IPS-11a (cell line): ENCODE measurements around the gene OSBPL10.
"Not testable (repeated sequence)": the region's sequence is repeated elsewhere in the genome, so short reads cannot be mapped to it uniquely, and the experiment has no call there.

ENCODE experiments used
- H3K4me3 ChIP-seq: one replicate; pipeline ENCODE4 v1.5.1; 2013; ENCODE audit warnings: low read depth, low read length, control low read depth

The OSBPL10 gene

GRCh38 chr3:31993843-31994242, 12.8 kb upstream of the OSBPL10 start:
- no peak overlapping the region for H3K4me3 ChIP-seq

GRCh38 chr3:31992995-31993394, 11.9 kb upstream of the OSBPL10 start:
- H3K4me3 ChIP-seq, result not testable (repeated sequence)

GRCh38 chr3:31988271-31988670, 7.2 kb upstream of the OSBPL10 start:
- H3K4me3 ChIP-seq, result no peak overlapping the region

GRCh38 chr3:31985831-31986230, 4.8 kb upstream of the OSBPL10 start:
- no peak overlapping the region for H3K4me3 ChIP-seq

- H3K4me3 ChIP-seq, result no peak overlapping the region
Measured at GRCh38 chr3:31984321-31984720, 3.3 kb upstream of the OSBPL10 start.

- H3K4me3 ChIP-seq, result peak overlapping the region; percentile 83
Measured at GRCh38 chr3:31980530-31981205, 394 bp downstream of the OSBPL10 start.

GRCh38 chr3:31979001-31979697, 1.9 kb downstream of the OSBPL10 start:
- no peak overlapping the region for H3K4me3 ChIP-seq

- H3K4me3 ChIP-seq, result no peak overlapping the region
Measured at GRCh38 chr3:31978553-31978952, 2.5 kb downstream of the OSBPL10 start.

GRCh38 chr3:31977736-31978135, 3.3 kb downstream of the OSBPL10 start:
- no peak overlapping the region for H3K4me3 ChIP-seq

- H3K4me3 ChIP-seq, result no peak overlapping the region
Measured at GRCh38 chr3:31976302-31976701, 4.8 kb downstream of the OSBPL10 start.

- no peak overlapping the region for H3K4me3 ChIP-seq
Measured at GRCh38 chr3:31974964-31975363, 6.1 kb downstream of the OSBPL10 start.

GRCh38 chr3:31974471-31974870, 6.6 kb downstream of the OSBPL10 start:
- no peak overlapping the region for H3K4me3 ChIP-seq

- no peak overlapping the region for H3K4me3 ChIP-seq
Measured at GRCh38 chr3:31973837-31974236, 7.2 kb downstream of the OSBPL10 start.

- H3K4me3 ChIP-seq, result no peak overlapping the region
Measured at GRCh38 chr3:31973081-31973480, 8.0 kb downstream of the OSBPL10 start.

GRCh38 chr3:31971607-31972006, 9.5 kb downstream of the OSBPL10 start:
- no peak overlapping the region for H3K4me3 ChIP-seq

- H3K4me3 ChIP-seq, result no peak overlapping the region
Measured at GRCh38 chr3:31968927-31969418, 12.1 kb downstream of the OSBPL10 start.

GRCh38 chr3:31968369-31968926, 12.6 kb downstream of the OSBPL10 start:
- H3K4me3 ChIP-seq, result no peak overlapping the region

GRCh38 chr3:31967592-31967991, 13.5 kb downstream of the OSBPL10 start:
- H3K4me3 ChIP-seq, result no peak overlapping the region

GRCh38 chr3:31966978-31967591, 14.0 kb downstream of the OSBPL10 start:
- H3K4me3 ChIP-seq, result no peak overlapping the region

GRCh38 chr3:31962801-31963205, 18.3 kb downstream of the OSBPL10 start:
- no peak overlapping the region for H3K4me3 ChIP-seq

- no peak overlapping the region for H3K4me3 ChIP-seq
Measured at GRCh38 chr3:31960793-31961431, 20.1 kb downstream of the OSBPL10 start.
